ENCODE results near the gene ABLIM1.
A peak's percentile ranks its signal among the peaks of the same experiment; 100 is the strongest.

DNA sequence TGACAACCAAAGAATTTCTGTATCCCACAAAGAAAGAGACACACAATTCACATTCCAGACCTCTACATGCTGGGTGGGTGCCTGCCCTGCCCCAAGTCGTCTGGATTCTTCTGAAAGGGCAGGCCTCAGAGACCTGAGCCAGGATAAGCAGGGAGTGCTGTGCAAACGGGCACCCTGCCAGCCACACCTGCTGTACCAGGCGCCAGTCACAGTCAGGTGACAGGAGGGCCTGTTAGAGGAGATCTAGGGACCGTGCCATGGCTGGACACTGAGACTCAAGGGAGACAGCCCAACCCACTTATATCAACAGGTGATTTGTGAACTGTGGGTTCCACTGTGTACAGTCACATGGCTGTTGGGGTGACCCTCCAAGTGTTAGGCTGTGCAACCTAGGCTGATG lies 150.6 kb downstream of the ABLIM1 start:
- TF ChIP-seq, protein P1, sequence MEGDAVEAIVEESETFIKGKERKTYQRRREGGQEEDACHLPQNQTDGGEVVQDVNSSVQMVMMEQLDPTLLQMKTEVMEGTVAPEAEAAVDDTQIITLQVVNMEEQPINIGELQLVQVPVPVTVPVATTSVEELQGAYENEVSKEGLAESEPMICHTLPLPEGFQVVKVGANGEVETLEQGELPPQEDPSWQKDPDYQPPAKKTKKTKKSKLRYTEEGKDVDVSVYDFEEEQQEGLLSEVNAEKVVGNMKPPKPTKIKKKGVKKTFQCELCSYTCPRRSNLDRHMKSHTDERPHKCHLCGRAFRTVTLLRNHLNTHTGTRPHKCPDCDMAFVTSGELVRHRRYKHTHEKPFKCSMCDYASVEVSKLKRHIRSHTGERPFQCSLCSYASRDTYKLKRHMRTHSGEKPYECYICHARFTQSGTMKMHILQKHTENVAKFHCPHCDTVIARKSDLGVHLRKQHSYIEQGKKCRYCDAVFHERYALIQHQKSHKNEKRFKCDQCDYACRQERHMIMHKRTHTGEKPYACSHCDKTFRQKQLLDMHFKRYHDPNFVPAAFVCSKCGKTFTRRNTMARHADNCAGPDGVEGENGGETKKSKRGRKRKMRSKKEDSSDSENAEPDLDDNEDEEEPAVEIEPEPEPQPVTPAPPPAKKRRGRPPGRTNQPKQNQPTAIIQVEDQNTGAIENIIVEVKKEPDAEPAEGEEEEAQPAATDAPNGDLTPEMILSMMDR (IDR thresholded peaks at IDR 0.05) = no peak
- TF ChIP-seq EP300 (IDR thresholded peaks at IDR 0.05) (no peak), POLR2A (IDR thresholded peaks at IDR 0.05) (no peak), POLR2AphosphoS5 (IDR thresholded peaks at IDR 0.05) (peak in 2 of 3 donors; percentile 83 to 91)
